Measurements from ENCODE around the gene FHDC1. TPM values are rescaled to one million over a fixed set of nuclear protein-coding genes. Genes with fewer than 3 reads are reported as not detected.

The FHDC1 gene
- polyA plus RNA-seq, 5 donors, result 8.9 to 10.3 (median 9.6) TPM

DNA sequence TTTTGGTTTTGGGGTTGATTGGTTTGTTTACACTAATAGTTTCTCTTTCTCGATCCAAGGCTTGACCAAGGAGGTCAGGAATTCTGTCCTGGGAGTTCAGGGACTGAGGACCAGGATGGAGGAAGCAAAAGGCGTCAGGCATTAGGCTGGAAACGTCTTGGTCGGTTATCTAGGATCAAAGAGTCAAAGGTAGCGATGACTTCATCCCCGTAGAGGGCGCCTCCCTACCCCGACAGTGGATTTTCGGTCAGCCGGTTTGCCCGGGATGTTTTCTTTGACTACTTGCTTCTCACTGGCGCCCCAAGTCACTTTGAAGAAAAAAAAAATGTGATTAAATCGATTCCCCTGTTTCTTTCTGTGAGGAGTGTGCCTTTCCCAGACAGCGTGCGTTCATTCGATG, 980 bp upstream of the FHDC1 start:
- DNase-seq, result peak in 1 of 2 donors; percentile 28

DNA sequence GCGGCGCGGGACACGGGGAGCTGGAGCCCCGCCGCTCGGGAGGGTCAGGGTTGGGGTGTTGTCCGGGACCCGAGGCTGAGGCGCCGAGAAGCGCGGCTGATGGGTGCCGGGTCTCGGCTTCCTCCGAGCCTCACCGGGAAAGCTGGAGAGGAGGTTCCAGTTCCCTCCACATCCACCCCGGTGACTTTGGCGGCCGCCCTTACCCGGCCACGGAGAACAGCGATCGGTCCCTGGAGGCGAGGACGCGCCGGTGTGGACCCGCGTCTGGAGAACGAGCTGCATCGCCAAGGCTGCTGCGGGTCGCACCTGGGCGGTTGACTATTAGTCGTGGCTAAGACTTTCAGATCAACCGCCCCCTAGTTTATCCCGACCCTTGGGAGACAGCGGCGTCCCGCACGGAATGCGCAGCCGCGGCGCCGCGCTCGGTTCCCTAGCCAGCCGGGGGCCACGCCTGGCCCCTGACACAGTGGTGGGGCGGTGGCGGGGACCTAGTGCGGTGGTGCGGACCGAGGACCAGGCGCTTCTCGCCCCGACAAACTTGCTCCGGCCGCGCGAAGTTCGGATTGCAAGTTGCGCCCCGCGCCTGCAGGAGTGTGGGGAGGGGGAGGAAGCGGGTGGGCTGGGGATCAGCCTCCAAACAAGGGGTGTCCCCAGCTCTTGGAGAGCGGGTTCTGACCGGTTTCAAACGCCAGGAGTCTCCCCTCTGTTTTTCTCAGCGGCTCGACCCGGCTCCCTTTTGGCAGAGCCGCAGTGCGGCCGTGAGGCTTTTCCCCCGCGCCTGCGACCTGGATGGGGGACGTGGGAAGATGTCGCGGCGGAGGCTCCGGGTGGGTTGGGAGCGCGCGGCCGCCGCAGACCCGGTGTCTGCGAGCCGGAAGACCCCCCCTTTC, 568 bp downstream of the FHDC1 start:
- DNase-seq, result peak in 1 of 2 donors; percentile 40

DNA sequence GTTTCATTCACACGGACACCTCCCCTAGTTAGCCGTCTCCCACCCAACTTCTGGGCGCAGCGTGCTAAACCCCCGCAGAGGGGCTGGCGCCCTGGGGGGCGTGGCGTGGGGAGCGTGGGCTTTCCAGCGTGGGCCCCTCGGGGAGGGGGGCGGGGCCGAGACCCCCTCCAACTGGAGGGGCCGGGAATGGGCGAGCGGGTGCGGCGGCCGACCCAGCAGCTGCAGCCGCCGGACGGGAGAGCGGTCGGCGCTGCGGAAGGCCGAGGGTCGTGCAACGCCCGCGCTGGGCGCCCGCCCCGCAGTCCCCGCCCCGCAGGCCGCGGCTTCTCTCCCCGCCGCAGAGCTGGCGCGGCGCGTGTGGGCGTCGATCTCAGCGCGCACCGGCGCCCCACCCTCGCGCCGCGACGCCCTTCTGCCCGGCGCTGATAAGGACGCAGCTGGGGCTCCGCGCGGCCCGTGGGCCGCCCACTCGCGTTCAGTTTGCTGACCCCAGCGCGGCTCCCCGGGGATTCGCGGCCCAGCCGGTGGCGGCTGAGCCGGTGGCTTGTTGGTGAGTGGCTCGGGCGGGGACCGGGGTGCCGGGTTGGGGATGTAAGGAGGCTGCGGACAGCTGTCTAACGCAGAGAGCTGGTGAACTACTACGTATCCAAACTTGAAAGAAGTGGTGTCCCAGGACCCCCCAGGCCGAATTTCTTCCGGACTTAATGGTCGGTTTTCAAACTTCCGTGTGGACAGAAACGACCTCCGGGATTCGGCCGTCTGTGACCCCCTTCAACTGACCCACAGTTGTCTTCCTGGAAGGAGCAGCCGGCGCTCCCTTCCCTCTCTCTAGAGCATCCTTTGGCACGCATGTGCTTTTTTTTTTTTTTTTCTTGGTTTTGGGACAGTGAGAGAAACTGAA, 1.5 kb downstream of the FHDC1 start:
- peak; percentile 34 to 41 for DNase-seq

DNA sequence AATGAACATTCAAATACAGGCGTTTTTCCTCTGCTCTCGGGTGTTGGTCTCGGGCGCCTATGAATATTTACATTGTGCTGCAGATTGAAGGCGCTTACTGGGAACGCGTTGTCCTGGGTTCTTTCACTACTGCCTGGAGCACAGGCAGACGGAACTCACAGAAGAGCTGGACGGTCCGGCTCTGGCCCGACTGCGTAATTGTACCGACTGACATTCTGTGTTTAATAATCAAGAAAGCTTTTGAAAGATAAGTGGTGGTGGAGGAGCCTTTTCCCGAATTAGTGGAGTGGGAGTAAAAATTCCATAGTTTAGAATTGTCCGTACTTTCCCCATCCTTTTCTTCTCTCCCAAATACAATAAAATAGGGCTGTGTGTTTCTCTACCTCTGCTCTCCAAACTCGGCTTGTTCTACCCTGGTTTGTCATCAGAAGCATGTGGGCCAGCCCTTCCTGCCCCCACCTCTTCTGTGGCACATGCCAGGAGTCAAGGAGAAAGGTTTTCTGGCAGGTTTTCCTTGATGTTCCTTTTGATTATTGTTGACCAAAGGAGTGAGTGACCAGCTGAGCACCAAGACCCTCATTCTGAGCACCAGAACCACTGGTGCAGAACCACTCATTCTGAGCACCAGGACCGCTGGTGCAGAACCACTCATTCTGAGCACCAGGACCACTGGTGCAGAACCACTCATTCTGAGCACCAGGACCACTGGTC, 2.3 kb downstream of the FHDC1 start:
- no peak for DNase-seq

DNA sequence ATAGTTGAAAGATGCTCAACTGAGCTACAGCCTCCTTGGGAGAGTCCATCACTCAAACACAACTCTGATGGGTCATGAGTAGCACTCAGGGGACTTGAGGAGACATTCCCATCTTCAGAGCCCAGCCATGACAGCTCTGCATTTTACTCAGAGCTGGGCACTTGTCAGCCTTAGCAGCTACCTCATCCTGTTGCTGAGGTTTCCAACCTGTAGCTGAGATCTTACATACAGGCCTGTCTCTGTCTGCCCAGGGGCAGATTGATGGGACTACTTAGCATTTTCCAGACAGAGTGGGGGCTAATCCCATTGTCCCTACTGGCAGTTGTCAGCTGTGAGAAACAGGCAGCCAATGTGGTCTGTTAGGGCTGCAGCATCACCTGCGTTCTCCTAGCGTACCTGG, 3.5 kb downstream of the FHDC1 start:
- no peak for DNase-seq

DNA sequence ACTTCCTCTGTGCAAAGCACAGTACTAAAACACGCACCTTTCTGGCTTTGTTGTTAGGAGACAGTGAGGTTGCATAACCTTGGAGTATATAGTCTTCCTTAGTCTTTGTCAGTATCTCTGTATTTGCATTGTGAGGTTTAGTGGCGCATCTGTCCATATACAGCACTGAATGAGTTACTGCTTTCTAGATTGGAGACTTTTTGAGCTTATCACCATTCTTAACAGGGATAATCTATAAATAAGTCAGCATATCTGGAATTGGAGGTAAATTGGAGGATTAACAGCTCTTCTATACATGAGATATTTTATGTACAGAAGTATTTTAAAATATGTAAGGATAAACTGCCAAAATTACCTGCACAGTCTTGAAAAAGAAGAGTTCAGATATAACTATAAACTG, 4.3 kb downstream of the FHDC1 start:
- DNase-seq, result no peak

DNA sequence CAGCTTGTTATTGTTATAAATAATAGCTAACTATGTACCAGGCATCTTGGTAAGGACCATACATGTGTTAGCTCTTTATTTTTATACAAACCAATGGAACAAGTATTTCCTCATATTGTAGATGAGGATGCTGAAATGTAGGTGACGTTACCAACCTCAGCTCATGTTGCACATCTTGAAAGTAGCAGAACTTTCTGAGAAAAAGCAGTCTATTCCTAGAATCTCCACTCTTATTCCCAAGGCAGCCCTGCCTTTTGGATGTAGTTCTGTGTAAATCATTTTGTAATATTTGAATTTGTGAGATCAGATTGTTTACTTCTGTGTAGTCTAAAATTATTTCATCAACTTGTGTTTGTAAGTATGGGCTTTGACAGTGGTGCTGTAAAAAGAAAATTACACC, 5.3 kb downstream of the FHDC1 start:
- no peak for DNase-seq

DNA sequence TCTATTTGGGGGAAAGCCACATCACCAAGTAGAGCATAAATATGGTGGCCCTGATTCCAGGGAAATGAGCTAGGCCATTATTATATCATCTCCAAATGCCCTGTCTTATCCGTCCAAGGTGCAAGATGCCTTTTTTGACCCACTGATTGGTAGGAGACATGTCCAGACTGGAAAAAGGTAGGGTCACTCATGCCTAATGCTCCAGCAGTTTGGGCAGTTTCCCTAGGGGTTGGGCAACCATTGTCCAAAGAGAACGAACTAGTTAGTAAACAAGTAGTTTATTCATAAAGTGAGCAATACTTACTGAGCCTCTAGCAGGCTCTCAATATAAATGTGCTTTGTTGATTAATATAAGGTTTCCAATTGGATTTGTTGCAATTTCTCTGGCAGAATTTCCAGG, 6.2 kb downstream of the FHDC1 start:
- no peak for DNase-seq

DNA sequence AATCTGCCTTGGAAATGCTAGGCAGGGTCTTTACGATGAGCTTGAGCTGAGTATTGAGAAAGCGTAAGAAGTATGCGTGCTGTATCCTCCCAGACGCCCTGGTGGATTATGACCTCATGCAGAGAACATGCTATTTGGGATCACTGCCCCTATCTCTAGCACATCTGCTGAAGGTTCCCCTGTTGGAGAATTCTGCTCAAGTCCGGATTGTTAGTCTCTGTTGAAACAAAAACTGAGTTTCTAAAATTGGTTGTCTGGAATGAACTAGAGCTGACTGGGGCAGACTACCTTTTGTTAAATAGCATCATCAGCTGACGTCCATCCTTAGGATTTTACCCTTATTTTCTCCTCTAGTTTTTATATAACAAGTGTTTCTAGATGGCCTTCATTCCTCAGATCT, 7.5 kb downstream of the FHDC1 start:
- DNase-seq, result no peak

DNA sequence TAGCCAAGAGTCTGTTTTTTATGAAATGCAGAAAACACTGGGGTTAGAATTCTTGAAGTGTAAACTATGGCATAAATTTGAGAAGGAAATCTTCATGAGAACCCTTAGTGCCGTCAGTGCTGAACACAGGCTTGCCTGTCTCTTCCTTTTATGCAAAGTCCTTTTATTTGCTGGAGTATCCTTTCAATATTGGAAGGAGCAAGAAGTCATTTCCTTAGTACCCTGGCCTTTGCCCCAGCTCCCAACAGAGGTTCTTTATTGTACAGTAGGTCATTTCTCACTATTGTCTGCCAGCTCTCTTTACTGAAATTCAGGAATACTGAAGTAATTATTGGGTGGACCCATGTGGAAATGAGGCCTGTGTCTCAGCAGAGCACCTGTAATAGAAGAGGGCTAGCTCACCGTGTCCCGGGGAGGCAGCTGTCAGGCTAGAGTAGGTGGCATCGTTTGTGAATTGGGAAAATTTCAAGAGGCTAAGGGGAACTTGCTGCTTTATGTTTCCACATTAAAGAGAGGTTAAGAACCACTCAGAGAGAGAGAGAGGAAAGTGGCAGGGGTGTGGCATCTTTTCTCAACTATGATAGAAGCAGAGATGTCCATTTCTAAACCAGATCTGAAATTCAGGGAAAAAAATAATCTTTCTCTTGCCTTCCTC, 8.7 kb downstream of the FHDC1 start:
- no peak for DNase-seq

DNA sequence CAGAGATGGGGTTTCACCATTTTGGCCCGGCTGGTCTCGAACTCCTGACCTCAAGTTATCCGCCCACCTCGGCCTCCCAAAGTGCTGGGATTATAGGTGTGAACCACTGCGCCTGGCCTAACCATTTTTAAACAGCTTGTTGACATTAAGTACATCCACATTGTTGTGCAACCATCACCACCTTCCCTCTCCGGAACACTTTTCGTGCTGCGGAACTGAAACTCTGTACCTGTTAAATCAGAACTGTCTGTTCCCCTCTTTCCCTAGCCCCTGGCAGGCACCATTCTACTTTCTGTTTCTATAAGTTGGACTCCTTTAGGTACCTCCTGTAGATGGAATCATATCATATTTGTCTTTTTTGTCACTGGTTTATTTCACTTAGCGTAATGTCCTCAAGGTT, 9.5 kb downstream of the FHDC1 start:
- no peak for DNase-seq

DNA sequence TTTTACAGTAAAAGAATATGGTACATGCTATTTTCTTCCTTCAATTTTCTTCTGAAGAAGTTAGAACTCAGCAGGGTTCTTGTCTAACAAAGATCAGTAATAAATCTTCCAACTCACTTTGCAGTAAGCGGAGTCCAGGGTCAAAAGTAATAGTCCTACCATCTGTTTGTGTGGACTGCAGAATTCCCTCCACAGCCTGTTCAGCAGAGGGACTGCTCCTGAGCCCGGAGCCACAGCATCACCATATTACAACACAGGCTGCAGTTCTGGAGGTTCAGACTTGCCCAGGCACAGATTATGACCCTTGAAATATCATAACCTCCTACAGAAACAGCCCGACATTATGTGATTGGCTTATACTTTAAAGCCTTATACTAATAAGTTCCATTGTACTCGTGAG, 10.3 kb downstream of the FHDC1 start:
- DNase-seq, result no peak

DNA sequence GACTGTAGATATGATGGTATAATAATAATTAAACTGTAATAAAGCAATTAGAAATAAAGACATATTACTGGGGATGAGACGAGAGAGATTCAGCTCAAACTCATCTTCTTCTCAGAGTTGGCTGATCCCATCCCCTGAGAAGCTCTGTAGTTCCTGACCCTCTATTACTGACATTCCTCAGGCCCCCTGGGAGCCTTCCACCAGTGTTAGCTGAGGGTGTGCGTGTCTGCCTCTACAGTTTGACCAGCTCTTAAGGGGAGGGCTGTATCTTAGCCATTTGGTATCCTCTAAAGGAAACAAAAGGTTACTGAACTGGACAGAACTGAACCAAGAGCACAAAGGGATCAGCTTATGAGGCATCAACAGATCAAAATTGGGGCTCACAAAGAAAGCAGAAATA, 11.2 kb downstream of the FHDC1 start:
- DNase-seq, result no peak

DNA sequence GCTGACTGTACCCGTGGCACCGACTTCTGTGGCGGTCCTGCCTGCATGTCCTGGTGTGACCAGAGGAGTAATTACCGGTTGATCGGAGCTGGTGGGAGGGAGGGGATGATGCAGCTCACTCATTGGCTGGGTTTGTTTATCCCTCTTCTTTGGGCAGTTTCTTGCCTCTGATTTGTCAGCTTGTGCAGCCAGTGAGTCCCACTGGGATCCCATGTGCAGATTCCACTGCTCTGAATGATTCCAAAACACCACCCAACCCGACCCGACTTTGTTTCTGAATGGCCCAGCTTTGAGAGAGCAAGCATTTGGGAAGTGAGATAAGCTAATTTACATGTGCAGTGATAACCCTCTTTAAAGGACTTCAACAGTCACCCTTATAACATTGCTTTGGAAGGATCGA, 13.8 kb downstream of the FHDC1 start:
- no peak for DNase-seq

DNA sequence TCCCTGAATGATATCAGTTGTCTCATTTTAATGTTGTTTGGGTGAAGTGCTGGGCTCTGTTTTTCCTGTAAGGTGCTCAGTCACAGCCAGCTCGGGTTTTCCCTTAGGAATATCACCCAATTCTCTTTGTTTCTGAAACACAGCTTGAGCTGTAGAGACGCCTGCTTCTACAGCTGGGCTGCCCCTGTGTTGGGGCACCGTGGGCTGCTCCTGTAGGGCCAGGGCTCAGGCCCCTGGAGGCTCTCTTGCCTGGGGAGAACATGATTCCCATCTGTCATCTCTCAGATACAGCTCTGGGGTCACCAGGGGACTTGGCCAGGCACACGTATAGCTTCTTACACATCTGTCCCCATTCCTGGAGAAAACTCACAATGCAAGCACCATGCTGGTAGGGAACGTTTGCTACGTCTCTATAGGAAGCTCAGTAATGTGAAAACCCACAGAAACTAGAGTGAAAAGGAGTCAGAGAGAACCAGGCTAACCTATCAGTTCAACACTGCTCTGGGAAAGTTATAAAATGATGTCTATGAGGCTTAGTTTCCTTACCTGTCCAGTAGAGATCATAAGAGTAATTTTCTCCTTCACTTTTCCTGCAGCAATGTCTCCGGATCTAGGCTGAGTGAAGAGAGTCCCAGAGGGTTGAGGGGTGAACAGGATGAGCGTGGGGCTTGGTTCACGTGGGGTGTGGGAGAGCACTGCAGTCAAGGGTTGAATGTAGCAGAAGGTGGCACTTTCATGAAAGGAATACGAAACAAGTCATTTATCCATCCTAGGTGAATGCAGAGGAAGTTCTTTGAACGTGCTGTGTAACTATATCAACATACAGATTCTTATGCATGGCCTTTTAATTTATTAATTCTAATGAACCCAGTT, 14.5 kb downstream of the FHDC1 start:
- DNase-seq, result no peak

DNA sequence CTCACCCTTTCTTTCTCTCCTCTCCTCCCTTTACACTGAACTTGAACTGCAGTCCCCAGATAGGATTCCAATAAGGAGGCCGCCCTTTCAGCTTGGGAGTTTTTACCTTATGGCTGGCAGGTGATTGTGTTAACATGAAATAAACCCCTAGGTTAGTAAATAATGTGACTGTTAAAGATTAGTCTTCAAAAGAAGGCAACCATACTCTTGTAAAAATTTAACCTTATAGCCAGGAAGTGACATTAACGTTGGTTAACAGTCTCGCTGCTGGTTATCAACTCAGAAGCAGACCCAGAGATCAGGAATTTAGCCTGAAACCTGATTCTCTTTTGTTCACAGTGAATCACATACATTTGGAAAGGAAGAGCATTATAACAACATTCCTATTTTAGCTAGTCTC, 15.2 kb downstream of the FHDC1 start:
- DNase-seq, result no peak

DNA sequence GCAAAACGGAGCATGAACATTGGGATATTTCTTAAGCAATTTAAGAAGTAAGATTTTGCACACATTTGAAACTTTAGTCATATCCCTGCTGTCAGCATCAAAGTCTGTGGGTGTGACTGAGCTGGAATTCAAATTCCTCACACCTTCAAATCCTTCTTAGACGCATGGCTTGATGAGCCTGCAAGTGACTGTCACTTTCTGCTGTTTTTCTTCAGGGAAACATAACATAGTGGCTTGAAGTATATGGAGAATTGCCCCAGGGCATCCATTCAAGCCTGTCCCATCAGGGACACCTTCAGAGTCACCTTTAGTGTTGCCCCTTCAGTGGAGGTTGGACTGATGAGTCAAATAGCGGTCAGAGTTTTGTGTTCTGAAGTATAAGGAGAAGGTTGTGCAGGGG, 17.4 kb downstream of the FHDC1 start:
- no peak for DNase-seq

DNA sequence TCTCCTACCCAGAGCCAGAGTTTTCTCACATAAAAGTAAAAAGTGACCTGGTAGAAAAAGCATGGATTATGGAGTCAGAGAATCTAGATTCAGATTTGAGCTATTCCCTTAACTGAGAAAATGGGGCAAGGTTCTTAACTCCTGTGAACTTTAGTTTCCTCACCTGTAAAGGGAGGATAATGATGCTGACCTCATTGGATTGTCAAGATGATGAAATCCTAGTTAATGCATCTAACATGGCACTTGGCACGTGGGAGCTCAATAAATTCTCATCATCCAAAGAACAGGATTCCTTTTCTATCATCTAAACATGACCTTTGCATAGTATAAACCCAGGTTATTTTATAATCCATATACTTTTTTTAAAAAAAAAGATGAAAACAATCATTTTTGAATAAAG, 18.6 kb downstream of the FHDC1 start:
- no peak for DNase-seq

DNA sequence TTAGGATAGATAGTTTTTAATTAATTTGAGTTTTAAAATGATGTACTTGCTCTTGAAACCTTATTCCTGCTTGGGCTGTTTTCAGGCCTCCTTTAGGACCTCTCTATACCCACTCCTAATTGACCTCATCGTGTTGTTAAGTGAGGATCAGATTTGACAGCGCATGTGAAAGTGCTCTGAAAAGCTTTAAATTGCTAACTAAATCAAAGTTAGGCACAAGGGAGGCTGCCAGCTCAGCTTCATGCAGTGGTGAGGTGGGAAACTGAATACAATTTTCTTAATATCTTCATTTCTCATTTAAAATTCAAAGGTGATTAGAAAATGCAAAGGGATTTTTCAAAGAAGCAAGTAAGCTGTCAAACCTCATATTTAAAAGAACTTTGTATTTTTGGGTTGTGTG, 20.0 kb downstream of the FHDC1 start:
- DNase-seq, result no peak

DNA sequence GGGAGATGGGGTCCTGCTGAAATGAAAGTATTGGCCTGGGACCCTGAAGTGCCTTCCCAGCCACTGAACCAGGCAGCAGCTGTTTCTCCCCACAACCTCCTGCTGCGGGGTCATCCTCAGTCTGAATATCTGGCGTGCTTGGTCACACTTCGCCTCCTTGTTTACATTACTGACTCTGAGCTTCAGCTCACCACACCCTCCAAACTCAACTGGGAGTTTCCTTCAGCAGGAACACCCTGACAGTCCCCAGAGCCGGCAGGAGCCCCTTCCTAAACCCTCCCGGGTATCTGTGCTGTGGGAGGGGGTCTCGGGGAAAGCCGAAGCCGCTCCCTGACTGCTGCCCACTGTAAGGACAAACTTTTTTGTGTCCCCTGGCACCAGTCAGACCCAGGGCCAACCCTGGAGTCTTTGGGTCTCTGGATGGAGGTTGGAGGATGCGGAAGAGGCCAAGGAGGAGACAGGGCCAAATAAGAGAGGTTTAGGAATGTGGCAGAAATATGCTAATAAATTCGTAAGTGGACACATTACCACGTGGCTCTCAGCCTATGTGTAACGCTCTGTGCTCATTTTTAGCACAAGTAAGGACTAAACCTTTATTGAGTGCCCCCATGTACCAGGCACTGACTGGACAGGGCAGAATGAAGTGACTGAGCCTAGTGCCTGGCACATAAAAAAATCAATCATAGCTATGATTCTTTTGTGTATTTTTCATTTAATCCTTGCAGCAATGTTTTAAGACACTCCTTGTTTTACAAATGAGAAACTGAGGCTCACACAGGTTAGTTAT, 20.7 kb downstream of the FHDC1 start:
- peak in 1 of 2 donors; percentile 39 for DNase-seq
